CD4-positive, alpha-beta T cell treated with Interferon gamma for 1 hour (primary cell): ENCODE results near the gene CAPS.
"Not testable (repeated sequence)": the region's sequence is repeated elsewhere in the genome, so short reads cannot be mapped to it uniquely, and the experiment has no call there.

Experiments
- DNase-seq: peaks from one replicate; pipeline ENCODE4 v3.0.0-alpha.2; 2020

CAPS gene

GRCh38 chr19:5958851-5959122 lies 44.7 kb downstream of the CAPS start:
- DNase-seq = no peak

DNA sequence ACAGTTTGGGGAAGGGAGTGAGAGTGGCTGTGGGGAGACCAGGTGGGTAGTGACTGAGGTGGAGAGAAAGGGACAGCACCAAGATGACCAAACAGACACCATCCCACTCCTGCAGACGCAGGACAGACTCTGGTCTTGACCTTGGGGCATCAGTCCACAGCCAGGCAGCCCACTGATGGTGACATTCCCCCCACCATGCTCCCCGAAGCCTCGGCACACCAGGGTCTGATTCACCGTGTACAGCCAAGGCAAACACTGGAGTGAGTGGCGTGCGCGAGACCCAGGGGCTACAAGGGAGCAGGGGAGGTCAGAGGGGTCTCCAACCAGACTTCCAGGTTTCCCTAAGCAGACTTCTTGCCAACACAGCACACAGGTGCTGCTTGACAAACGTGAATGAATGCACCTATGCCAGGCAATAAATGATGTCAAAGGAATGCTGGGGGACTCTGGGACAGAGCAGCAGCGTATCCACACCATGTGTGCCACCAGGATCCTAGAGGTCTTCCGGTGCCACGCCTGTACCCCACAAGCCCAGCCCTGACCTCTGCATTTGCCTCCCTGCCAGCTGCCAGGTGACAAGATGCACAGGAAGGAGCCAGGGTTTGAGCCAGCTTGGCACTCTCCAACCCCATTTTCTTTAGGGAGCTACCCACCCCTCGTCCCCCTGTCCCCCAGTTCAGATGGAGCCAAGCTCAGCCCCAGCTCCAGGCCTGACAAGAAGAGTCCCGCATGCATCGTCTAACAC lies 45.4 kb downstream of the CAPS start:
- no peak for DNase-seq

- DNase-seq = no peak
Measured at GRCh38 chr19:5960005-5961001, 46.2 kb downstream of the CAPS start.

GRCh38 chr19:5961641-5961968 lies 47.6 kb downstream of the CAPS start:
- not testable (repeated sequence) for DNase-seq

GRCh38 chr19:5961969-5962945 lies 48.2 kb downstream of the CAPS start:
- peak; percentile 80 for DNase-seq

DNA sequence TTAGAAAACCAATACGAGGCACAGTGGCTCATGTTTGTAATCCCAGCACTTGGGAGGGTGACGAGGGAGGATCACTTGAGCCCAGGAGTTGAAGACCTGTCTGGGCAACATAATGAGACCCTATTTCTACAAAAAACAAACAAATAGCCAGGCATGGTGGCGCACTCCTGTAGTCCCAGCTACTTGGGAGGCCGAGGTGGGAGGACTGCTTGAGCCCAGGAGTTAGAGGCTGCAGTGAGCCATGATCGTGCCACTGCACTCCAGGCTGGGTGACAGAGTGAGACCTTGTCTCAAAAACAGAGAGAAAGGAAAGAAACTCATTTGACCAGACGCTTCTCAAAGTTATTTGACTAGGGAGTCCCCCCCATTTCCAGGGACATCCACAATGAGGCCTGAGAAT lies 49.2 kb downstream of the CAPS start:
- DNase-seq = not testable (repeated sequence)

- no peak for DNase-seq
Measured at GRCh38 chr19:5963855-5964254, 49.8 kb downstream of the CAPS start.

GRCh38 chr19:5964816-5965565 lies 50.9 kb downstream of the CAPS start:
- no peak for DNase-seq
